CD4-positive, alpha-beta memory T cell (primary cell): ENCODE results near the gene DPF3. TPM values are rescaled to one million over a fixed set of nuclear protein-coding genes. Genes with fewer than 3 reads are reported as not detected.

Source experiments
- CTCF ChIA-PET: fragments of 350-600 bp; sonication (Branson Sonifier 250); formaldehyde crosslinking; loops from one replicate; lab custom pipeline; 2021; ENCODE audit warnings: inconsistent platforms; ENCODE audit not compliant: partially characterized antibody; lab: Charles Lee
- POLR2A ChIA-PET: fragments of 350-600 bp; sonication (Branson Sonifier 250); formaldehyde crosslinking; loops from one replicate; lab custom pipeline; 2021; ENCODE audit not compliant: partially characterized antibody; lab: Charles Lee
- DNase-seq, 5 donors: peaks; one replicate each; pipeline versions ENCODE4 v3.0.0 to v3.0.0-alpha.2; 2020 to 2022; ENCODE audit warnings: mixed read lengths in 1 of 5
- H3K27ac ChIP-seq: one replicate; pipeline ENCODE4 v1.7.0; 2013; ENCODE audit warnings: low read depth, low read length
- H3K27me3 ChIP-seq: 2 replicates; pipeline ENCODE4 v1.7.0; 2013; ENCODE audit warnings: mild to moderate bottlenecking, low read length, moderate library complexity; ENCODE audit not compliant: insufficient read depth
- H3K36me3 ChIP-seq: 2 replicates; pipeline ENCODE4 v1.7.0; 2013; ENCODE audit warnings: mild to moderate bottlenecking, low read length, moderate library complexity; ENCODE audit not compliant: insufficient read depth
- H3K4me1 ChIP-seq: 2 replicates; pipeline ENCODE4 v1.7.0; 2013; ENCODE audit warnings: mild to moderate bottlenecking, low read length, moderate library complexity; ENCODE audit not compliant: insufficient read depth
- H3K4me3 ChIP-seq, 2 donors: one replicate each; pipeline ENCODE4 v1.7.0; 2013; ENCODE audit warnings: low read length in 2 of 2, mild to moderate bottlenecking in 1 of 2
- H3K9me3 ChIP-seq, 2 donors: one replicate each; pipeline ENCODE4 v1.7.0; 2013; ENCODE audit warnings: low read length in 2 of 2, control low read depth in 1 of 2; ENCODE audit not compliant: control insufficient read depth in 1 of 2
- H3K27ac Mint-ChIP-seq, 7 donors: one replicate each; pipeline ENCODE4 v1.8.0; 2020 to 2021; ENCODE audit warnings: mixed read lengths in 7 of 7, mild to moderate bottlenecking in 6 of 7, inconsistent platforms in 3 of 7, moderate library complexity in 3 of 7
- H3K27me3 Mint-ChIP-seq, 2 donors: one replicate each; pipeline ENCODE4 v1.8.0; 2020 to 2021; ENCODE audit warnings: mixed read lengths in 2 of 2
- H3K36me3 Mint-ChIP-seq, 2 donors: one replicate each; pipeline ENCODE4 v1.8.0; 2020 to 2021; ENCODE audit warnings: mixed read lengths in 2 of 2, inconsistent platforms in 1 of 2, mild to moderate bottlenecking in 1 of 2
- H3K4me1 Mint-ChIP-seq, 4 donors: one replicate each; pipeline ENCODE4 v1.8.0; 2020 to 2021; ENCODE audit warnings: mixed read lengths in 4 of 4, mild to moderate bottlenecking in 1 of 4
- H3K4me3 Mint-ChIP-seq, 8 donors: one replicate each; pipeline ENCODE4 v1.8.0; 2020 to 2021; ENCODE audit warnings: mixed read lengths in 8 of 8, mild to moderate bottlenecking in 7 of 8, moderate library complexity in 6 of 8, inconsistent platforms in 3 of 8
- H3K9me3 Mint-ChIP-seq, 8 donors: one replicate each; pipeline ENCODE4 v1.8.0; 2020 to 2021; ENCODE audit warnings: mixed read lengths in 8 of 8, mild to moderate bottlenecking in 5 of 8, inconsistent platforms in 3 of 8, moderate library complexity in 1 of 8
- intact Hi-C: fragments of 100-400 bp; cut with micrococcal nuclease; formaldehyde crosslinking; loops from one replicate; pipeline ENCODE4 v1.15.1; 2023
- polyA plus RNA-seq, 2 donors: library from polyadenylated mRNA; unstranded; fragments of 300-500 nt; fragmentation: Illumina TruSeq; gene quantifications; one replicate each; pipeline ENCODE4 v1.2.3, GENCODE V29; 2021
- total RNA-seq, 2 experiments: library from RNA; stranded (reverse); gene quantifications; one replicate each; pipeline ENCODE4 v1.2.3, GENCODE V29; 2021

Gene DPF3
- total and polyA plus RNA-seq, 4 experiments from 2014 or later, result 0.25 to 0.35 TPM; not detected in 2

DNA sequence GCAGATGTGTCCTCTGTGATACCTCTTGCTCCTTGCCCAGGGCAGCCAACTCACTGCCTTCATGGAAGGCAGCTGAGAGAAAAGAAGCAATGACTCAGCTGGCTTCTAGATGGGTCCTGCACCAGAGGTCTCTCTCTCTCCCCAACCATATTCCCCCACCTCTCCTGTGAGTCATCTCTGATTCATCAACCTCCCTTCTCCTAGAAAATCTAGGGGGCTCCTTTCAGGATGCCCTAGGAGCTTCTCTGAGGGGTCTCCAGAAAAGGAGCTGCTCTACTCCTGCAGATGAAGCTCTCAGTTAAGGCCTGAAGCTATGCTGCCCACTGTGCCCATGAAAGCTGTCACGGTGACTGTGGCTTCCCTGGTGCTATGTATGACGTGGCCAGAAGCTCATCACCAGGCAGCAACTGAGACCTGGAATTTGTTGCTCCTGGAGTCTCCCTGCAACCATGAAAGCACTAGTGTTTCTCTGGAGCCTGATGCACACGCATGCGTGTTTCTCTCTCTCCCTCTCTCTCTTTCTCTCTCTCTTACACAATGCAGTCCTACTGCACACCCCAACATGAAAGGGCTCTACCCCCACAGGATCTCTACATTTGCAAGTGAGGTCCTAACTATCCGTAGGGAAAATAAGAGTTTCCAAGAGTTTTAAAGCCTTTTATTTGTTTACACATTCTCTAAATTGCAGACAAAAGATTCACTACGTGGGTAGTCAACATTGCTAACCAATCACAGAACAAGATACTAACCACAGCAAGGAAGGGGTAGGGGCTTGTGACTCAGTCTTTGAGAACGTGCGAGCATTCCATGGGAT lies 285.3 kb downstream of the DPF3 start:
- Histone ChIP-seq H3K27ac (no peak overlapping the region), H3K4me1 (no peaks in the 10 kb centered on the region), H3K4me3 (no peak overlapping the region), H3K36me3 (no peaks in the 10 kb centered on the region), H3K9me3 (no peaks in the 10 kb centered on the region), H3K27me3 (no peaks in the 10 kb centered on the region)
- Mint-ChIP-seq H3K9me3 (no peaks in the 10 kb centered on the region), H3K4me3 (no peak overlapping the region), H3K27me3 (peaks cover 2 to 4% of the 10 kb centered on the region in 2 donors), H3K4me1 (peaks cover 0 to 2% (median 0%) of the 10 kb centered on the region in 4 donors), H3K36me3 (no peaks in the 10 kb centered on the region), H3K27ac (no peak overlapping the region)
- POLR2A ChIA-PET, result no interaction called here
- CTCF ChIA-PET, result no interaction called here
- DNase-seq, result no peak
- intact Hi-C loops, result no loop called here

- Mint-ChIP-seq H3K27ac (no peak overlapping the region), H3K36me3 (no peaks in the 10 kb centered on the region), H3K9me3 (no peaks in the 10 kb centered on the region), H3K4me1 (no peaks in the 10 kb centered on the region), H3K27me3 (peaks cover 0 to 2% of the 10 kb centered on the region in 2 donors), H3K4me3 (no peak overlapping the region)
- no peaks in the 10 kb centered on the region for H3K27me3 ChIP-seq
- no peaks in the 10 kb centered on the region for H3K4me1 ChIP-seq
- H3K27ac ChIP-seq, result no peak overlapping the region
- POLR2A ChIA-PET, result no interaction called here
- no peaks in the 10 kb centered on the region for H3K36me3 ChIP-seq
- no peak for DNase-seq
- no peak overlapping the region for H3K4me3 ChIP-seq
- intact Hi-C loops, result no loop called here
- H3K9me3 ChIP-seq, result no peaks in the 10 kb centered on the region
- CTCF ChIA-PET, result no interaction called here
These were observed 286.3 kb downstream of the DPF3 start for GRCh38 chr14:72607386-72608130.

DNA sequence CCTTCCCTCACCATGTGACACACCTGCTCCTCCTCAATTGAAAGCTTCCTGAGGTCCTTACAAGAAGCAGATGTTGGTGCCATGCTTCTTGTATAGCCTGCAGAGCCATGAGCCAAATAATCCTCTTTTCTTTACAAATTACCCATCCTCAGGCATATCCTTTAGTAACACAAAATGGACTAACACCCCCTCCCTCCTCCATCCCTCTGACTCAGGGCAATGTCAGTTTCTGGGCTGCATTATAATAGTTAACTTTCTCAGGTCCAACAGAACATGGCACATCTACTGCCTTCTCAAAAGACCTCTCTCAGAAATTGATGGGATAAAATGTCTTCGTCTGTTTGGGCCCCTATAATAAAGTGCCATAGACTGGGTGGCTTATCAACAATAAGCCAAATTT lies 287.0 kb downstream of the DPF3 start:
- Mint-ChIP-seq H3K4me3 (no peak overlapping the region), H3K36me3 (no peaks in the 10 kb centered on the region), H3K27ac (no peak overlapping the region), H3K9me3 (no peaks in the 10 kb centered on the region), H3K27me3 (peaks cover 0 to 2% of the 10 kb centered on the region in 2 donors), H3K4me1 (no peaks in the 10 kb centered on the region)
- intact Hi-C loops, result no loop called here
- Histone ChIP-seq H3K4me3 (no peak overlapping the region), H3K4me1 (no peaks in the 10 kb centered on the region), H3K36me3 (no peaks in the 10 kb centered on the region), H3K27ac (no peak overlapping the region), H3K27me3 (no peaks in the 10 kb centered on the region), H3K9me3 (no peaks in the 10 kb centered on the region)
- POLR2A ChIA-PET, result no interaction called here
- DNase-seq, result no peak
- CTCF ChIA-PET, result no interaction called here

DNA sequence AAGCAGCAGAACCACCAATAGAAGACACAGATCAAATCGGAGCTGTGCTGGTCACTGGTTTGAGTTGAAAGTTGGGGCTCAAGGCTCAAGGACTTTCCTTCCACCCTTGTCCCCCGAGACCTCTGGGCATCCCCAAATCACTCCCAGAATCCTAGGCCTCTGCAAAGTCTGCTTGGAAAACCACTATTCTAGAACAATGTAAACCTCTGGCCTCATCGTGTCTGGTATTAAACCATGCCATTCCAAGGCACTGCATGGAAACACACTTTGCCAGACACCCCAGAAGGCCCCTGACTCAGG lies 288.0 kb downstream of the DPF3 start:
- Histone ChIP-seq H3K27ac (no peak overlapping the region), H3K4me1 (no peaks in the 10 kb centered on the region), H3K4me3 (no peak overlapping the region), H3K27me3 (no peaks in the 10 kb centered on the region), H3K36me3 (no peaks in the 10 kb centered on the region), H3K9me3 (no peaks in the 10 kb centered on the region)
- CTCF ChIA-PET, result no interaction called here
- H3K36me3 Mint-ChIP-seq, result no peaks in the 10 kb centered on the region
- DNase-seq, result no peak
- intact Hi-C loops, result no loop called here
- peaks cover 2% of the 10 kb centered on the region in 2 donors for H3K27me3 Mint-ChIP-seq
- no peak overlapping the region for H3K4me3 Mint-ChIP-seq
- no peak overlapping the region for H3K27ac Mint-ChIP-seq
- POLR2A ChIA-PET, result no interaction called here
- H3K4me1 Mint-ChIP-seq, result no peaks in the 10 kb centered on the region
- no peaks in the 10 kb centered on the region for H3K9me3 Mint-ChIP-seq

DNA sequence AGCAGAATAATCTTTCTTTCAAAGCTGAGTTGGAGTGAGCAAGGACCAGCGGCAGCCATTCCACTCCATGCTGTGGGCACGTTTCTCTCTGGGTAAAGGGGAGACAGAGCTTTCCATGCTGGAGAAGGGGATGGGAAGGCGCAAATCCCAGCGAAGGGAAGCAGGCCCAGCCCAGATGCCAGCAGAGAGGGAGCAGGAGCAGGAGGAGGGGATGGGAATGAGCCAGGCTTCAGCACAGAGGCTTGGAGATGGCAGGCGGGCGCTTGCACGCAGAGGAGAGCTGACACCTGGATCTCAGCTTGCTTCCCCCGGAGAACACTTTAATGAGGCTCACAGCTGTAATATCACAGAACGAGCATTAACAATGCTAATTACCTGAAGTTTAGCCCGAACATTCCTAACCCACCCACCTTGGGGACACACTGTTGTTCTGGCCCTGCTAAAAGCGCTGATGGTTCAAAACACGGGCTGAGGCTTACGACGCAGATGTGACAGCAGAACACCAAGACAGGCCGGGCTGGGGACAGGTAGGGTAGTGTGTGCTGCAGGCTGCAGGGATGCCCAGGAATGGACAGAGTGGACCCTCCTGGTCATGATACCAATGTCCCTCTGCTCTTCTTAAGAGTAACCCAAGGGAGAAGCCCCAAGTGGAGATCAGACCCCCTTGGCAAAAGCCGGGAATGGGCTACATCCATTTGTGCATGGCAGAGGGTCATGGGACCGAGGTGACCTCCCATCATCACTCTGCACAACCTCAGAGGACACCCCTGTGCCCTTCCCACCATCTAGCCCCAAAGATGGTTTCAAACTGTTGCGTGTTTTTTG lies 288.6 kb downstream of the DPF3 start:
- no peak for DNase-seq
- Histone ChIP-seq H3K9me3 (no peaks in the 10 kb centered on the region), H3K36me3 (no peaks in the 10 kb centered on the region), H3K27me3 (no peaks in the 10 kb centered on the region), H3K4me3 (no peak overlapping the region), H3K27ac (no peak overlapping the region), H3K4me1 (no peaks in the 10 kb centered on the region)
- no peak overlapping the region for H3K4me3 Mint-ChIP-seq
- POLR2A ChIA-PET, result no interaction called here
- no peaks in the 10 kb centered on the region for H3K36me3 Mint-ChIP-seq
- no peak overlapping the region for H3K27ac Mint-ChIP-seq
- peaks cover 2 to 4% of the 10 kb centered on the region in 2 donors for H3K27me3 Mint-ChIP-seq
- no peaks in the 10 kb centered on the region for H3K4me1 Mint-ChIP-seq
- intact Hi-C loops, result no loop called here
- CTCF ChIA-PET, result no interaction called here
- H3K9me3 Mint-ChIP-seq, result no peaks in the 10 kb centered on the region

- Histone ChIP-seq H3K4me3 (no peak overlapping the region), H3K27me3 (no peaks in the 10 kb centered on the region), H3K36me3 (no peaks in the 10 kb centered on the region), H3K4me1 (no peaks in the 10 kb centered on the region), H3K27ac (no peak overlapping the region), H3K9me3 (no peaks in the 10 kb centered on the region)
- CTCF ChIA-PET, result no interaction called here
- no peaks in the 10 kb centered on the region for H3K9me3 Mint-ChIP-seq
- peaks cover 3% of the 10 kb centered on the region in 2 donors for H3K27me3 Mint-ChIP-seq
- no peak overlapping the region for H3K27ac Mint-ChIP-seq
- intact Hi-C loops, result no loop called here
- no peaks in the 10 kb centered on the region for H3K36me3 Mint-ChIP-seq
- no peaks in the 10 kb centered on the region for H3K4me1 Mint-ChIP-seq
- DNase-seq, result no peak
- POLR2A ChIA-PET, result no interaction called here
- no peak overlapping the region for H3K4me3 Mint-ChIP-seq
These were observed 289.8 kb downstream of the DPF3 start for GRCh38 chr14:72604133-72604532.

GRCh38 chr14:72603639-72604038 lies 290.3 kb downstream of the DPF3 start:
- Histone ChIP-seq H3K4me3 (no peak overlapping the region), H3K36me3 (no peaks in the 10 kb centered on the region), H3K27ac (no peak overlapping the region), H3K27me3 (no peaks in the 10 kb centered on the region), H3K9me3 (no peaks in the 10 kb centered on the region), H3K4me1 (no peaks in the 10 kb centered on the region)
- POLR2A ChIA-PET, result no interaction called here
- Mint-ChIP-seq H3K27me3 (peaks cover 3% of the 10 kb centered on the region in 2 donors), H3K27ac (no peak overlapping the region), H3K4me1 (no peaks in the 10 kb centered on the region), H3K36me3 (no peaks in the 10 kb centered on the region), H3K9me3 (no peaks in the 10 kb centered on the region), H3K4me3 (no peak overlapping the region)
- DNase-seq, result no peak
- intact Hi-C loops, result no loop called here
- CTCF ChIA-PET, result no interaction called here
